ENCODE results near the gene PERM1. TPM values are rescaled to one million over a fixed set of nuclear protein-coding genes. Genes with fewer than 3 reads are reported as not detected.
A peak's percentile ranks its signal among the peaks of the same experiment; 100 is the strongest.
"Not testable (repeated sequence)": the region's sequence is repeated elsewhere in the genome, so short reads cannot be mapped to it uniquely, and the experiment has no call there.

PERM1 gene
- 0.12 TPM in 1 of 2 replicates, not detected in the other for total RNA-seq (2014; rRNA removed; shearing (Covaris generic))

- DNase-seq (ENCODE audit: low read depth) = no peak
These were observed at the start of gene PERM1 for GRCh38 chr1:981955-982558. Gene PERM1 (minus strand): TSS chr1:982093. CDS start chr1:981029, 1,064 bp downstream.

- not testable (repeated sequence) for DNase-seq (ENCODE audit: low read depth)
These were observed 49.2 kb upstream of the PERM1 start for GRCh38 chr1:1030867-1031658.

GRCh38 chr1:1027791-1028190 is 45.9 kb upstream of the PERM1 start:
- no peak for DNase-seq (ENCODE audit: low read depth)

- DNase-seq (ENCODE audit: low read depth) = no peak
These were observed 44.9 kb upstream of the PERM1 start for GRCh38 chr1:1026599-1027413.

- DNase-seq (ENCODE audit: low read depth) = no peak
These were observed 43.8 kb upstream of the PERM1 start for GRCh38 chr1:1025730-1026129.

- no peak for DNase-seq (ENCODE audit: low read depth)
These were observed 43.1 kb upstream of the PERM1 start for GRCh38 chr1:1024771-1025699.

GRCh38 chr1:1024149-1024770 is 42.4 kb upstream of the PERM1 start:
- DNase-seq (ENCODE audit: low read depth) = no peak

- no peak for DNase-seq (ENCODE audit: low read depth)
These were observed 41.8 kb upstream of the PERM1 start for GRCh38 chr1:1023700-1024099.

- no peak for DNase-seq (ENCODE audit: low read depth)
These were observed 40.6 kb upstream of the PERM1 start for GRCh38 chr1:1022302-1023009.

- DNase-seq (ENCODE audit: low read depth) = peak; percentile 79
These were observed 40.0 kb upstream of the PERM1 start for GRCh38 chr1:1021920-1022259.

- peak; percentile 91 for DNase-seq (ENCODE audit: low read depth)
These were observed 39.4 kb upstream of the PERM1 start for GRCh38 chr1:1021010-1021919.

- DNase-seq (ENCODE audit: low read depth) = no peak
These were observed 38.6 kb upstream of the PERM1 start for GRCh38 chr1:1020415-1021009.

- DNase-seq (ENCODE audit: low read depth) = peak; percentile 32
These were observed 38.1 kb upstream of the PERM1 start, which contains the start of gene AGRN for GRCh38 chr1:1020000-1020404. Gene AGRN (plus strand): TSS chr1:1020120. CDS start chr1:1020173, 53 bp downstream.

- DNase-seq (ENCODE audit: low read depth) = peak; percentile 81
These were observed 37.5 kb upstream of the PERM1 start for GRCh38 chr1:1019122-1019999.

GRCh38 chr1:1018321-1018685 is 36.4 kb upstream of the PERM1 start:
- DNase-seq (ENCODE audit: low read depth) = not testable (repeated sequence)

- DNase-seq (ENCODE audit: low read depth) = not testable (repeated sequence)
These were observed 35.8 kb upstream of the PERM1 start for GRCh38 chr1:1017397-1018320.
